GM10248 (cell line): ENCODE results near the gene CACNA1I.

Source experiments
- CTCF ChIA-PET: fragments of 300-600 bp; sonication (Branson Sonifier 250); formaldehyde crosslinking; extraction: SDS; loops from one replicate; lab custom pipeline; 2021; ENCODE audit warnings: antibody characterized with exemption; lab: Yijun Ruan, JAX
- POLR2A ChIA-PET: fragments of 350-650 bp; sonication (Branson Sonifier 250); formaldehyde crosslinking; extraction: SDS; loops from one replicate; lab custom pipeline; 2020; ENCODE audit warnings: antibody characterized with exemption; lab: Yijun Ruan, JAX
- DNase-seq: peaks from one replicate; pipeline ENCODE4 v3.0.0; 2012; ENCODE audit errors: extremely low spot score
- CTCF ChIP-seq: IDR thresholded peaks from 2 replicates; pipeline ENCODE4 v1.5.1; 2012; ENCODE audit warnings: mild to moderate bottlenecking, low read depth; ENCODE audit errors: extremely low read depth, missing control alignments, control extremely low read depth

The CACNA1I gene

GRCh38 chr22:39580795-39581194 lies 10.2 kb downstream of the CACNA1I start:
- no peak for TF ChIP-seq CTCF
- CTCF ChIA-PET: no interaction called here
- no peak for DNase-seq
- POLR2A ChIA-PET: no interaction called here

- ChIA-PET POLR2A (no interaction called here), CTCF (no interaction called here)
- no peak for TF ChIP-seq CTCF
- no peak for DNase-seq
Measured at GRCh38 chr22:39581303-39581702, 10.8 kb downstream of the CACNA1I start.

- ChIA-PET POLR2A (no interaction called here), CTCF (no interaction called here)
- no peak for DNase-seq
- TF ChIP-seq CTCF: no peak
Measured at GRCh38 chr22:39583066-39583667, 12.6 kb downstream of the CACNA1I start.

GRCh38 chr22:39589875-39590274 lies 19.3 kb downstream of the CACNA1I start:
- TF ChIP-seq CTCF: no peak
- CTCF ChIA-PET: no interaction called here
- POLR2A ChIA-PET: no interaction called here
- DNase-seq: no peak

GRCh38 chr22:39592081-39593065 lies 21.8 kb downstream of the CACNA1I start:
- CTCF ChIA-PET: no interaction called here
- DNase-seq: no peak
- POLR2A ChIA-PET: no interaction called here

More at GRCh38 chr22:39592081-39593065, 21.8 kb downstream of the CACNA1I start:
- no peak for TF ChIP-seq CTCF
